RPMI8226 (cell line): Measurements from ENCODE around the gene NOD1.
A peak's percentile ranks its signal among the peaks of the same experiment; 100 is the strongest.
"Not testable (repeated sequence)": the region's sequence is repeated elsewhere in the genome, so short reads cannot be mapped to it uniquely, and the experiment has no call there.

ENCODE experiments used
- DNase-seq: peaks from one replicate; pipeline ENCODE4 v3.0.0-alpha.2; 2015

Gene NOD1, protein sequence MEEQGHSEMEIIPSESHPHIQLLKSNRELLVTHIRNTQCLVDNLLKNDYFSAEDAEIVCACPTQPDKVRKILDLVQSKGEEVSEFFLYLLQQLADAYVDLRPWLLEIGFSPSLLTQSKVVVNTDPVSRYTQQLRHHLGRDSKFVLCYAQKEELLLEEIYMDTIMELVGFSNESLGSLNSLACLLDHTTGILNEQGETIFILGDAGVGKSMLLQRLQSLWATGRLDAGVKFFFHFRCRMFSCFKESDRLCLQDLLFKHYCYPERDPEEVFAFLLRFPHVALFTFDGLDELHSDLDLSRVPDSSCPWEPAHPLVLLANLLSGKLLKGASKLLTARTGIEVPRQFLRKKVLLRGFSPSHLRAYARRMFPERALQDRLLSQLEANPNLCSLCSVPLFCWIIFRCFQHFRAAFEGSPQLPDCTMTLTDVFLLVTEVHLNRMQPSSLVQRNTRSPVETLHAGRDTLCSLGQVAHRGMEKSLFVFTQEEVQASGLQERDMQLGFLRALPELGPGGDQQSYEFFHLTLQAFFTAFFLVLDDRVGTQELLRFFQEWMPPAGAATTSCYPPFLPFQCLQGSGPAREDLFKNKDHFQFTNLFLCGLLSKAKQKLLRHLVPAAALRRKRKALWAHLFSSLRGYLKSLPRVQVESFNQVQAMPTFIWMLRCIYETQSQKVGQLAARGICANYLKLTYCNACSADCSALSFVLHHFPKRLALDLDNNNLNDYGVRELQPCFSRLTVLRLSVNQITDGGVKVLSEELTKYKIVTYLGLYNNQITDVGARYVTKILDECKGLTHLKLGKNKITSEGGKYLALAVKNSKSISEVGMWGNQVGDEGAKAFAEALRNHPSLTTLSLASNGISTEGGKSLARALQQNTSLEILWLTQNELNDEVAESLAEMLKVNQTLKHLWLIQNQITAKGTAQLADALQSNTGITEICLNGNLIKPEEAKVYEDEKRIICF

DNA sequence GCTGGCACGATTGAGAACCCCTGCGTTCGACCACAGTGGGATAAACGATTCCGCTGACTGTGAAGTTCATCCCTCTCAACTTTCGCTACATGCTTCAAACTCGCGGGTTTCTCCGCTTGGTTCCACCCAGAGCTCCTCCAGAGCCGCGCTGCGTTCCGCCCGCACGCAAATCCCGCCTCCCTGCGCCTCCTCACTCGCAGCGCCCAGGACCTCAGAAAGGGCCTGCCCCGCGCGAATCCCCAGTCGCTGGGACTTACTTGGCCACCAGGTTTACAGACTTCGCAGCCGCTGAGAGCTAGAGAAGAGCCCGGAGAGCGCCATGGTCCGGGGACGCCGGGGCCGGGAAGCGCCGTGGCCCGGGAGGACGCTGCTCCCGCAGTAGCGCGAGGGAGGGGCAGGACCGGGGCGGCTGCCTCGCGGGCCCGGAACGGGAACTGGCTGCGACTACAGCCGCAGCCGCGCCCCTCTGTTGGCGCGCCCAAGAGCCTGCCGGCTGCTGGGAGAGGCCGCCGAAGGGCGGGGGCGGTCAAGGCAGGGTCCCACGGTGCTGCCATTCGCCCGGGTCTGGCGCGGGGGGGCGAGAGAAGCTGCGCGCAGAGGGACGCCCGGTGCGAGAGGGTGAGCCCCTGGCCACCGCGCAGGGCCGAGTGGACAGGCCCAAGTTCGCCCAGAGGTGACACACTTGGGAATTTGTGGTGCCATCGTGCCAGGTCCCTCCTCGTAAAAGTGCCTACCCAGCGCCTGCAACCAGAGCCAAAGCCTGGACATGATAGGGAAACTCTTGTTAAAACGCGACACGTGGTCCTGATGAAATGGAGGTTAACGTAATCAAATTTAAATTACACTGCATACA is at the start of gene NOD1:
TSS of gene NOD1 (minus strand) at position 436 of the 853 bp plus-strand sequence. CDS start 21,863 bp downstream, outside the sequence.
- DNase-seq = peak; percentile 89

DNA sequence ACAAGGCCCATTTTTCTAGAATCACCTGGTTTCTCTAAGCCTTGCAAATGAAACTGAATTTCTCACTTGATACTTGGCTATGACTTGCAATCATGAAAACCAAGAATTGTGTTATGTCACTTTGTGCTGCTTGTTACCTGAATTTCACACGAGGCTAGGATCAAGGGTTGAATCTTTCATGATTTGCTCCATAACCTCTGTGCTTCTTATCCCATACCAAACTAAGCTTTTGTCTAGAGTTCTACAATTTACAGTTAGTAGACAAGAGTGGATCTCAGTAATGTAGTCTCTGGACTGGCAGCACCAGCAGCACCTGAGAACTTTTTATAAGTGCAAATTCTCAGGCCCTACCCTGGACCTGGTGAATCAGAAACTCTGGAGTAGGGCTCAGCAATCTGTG is 48.7 kb upstream of the NOD1 start:
- not testable (repeated sequence) for DNase-seq

DNA sequence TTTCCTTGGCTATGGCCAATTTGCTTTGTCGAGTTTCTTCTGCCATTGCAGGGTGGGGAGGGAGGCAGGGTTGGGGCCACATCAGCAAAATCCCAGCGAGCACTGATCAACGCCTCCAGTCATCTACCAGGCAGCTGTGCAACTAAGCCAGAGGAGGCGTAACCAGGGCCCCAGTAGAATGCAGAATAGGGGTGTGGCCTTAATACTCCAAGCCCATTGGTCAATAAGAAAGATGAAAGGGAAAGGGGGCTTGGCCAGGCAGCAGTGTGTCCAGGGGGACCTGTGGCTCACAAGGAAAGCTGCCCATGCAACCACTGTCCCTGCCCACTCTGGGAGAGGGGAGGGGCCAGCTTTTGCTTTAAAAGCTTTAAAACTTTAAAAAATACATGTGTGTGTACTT is 47.6 kb upstream of the NOD1 start:
- DNase-seq = no peak

DNA sequence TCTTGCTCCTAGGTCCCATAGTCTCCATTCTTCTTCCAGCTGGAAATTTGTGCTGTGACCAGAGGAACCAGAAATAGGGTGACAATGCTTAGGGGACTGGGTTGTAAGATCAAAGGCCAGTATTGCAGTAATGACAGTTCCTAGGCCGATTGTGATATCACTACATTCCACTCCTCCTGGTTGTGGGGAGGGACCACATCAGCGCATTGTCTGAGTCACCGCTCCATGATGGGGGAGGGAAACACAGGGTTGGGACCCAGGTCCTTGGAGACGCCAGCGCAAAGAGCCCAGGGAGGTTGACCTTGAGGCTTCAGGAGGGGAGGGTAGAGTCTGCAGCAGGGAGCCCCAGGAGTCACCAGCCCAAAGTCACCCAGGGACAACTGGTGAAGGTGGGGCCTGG is 46.8 kb upstream of the NOD1 start:
- DNase-seq = no peak

DNA sequence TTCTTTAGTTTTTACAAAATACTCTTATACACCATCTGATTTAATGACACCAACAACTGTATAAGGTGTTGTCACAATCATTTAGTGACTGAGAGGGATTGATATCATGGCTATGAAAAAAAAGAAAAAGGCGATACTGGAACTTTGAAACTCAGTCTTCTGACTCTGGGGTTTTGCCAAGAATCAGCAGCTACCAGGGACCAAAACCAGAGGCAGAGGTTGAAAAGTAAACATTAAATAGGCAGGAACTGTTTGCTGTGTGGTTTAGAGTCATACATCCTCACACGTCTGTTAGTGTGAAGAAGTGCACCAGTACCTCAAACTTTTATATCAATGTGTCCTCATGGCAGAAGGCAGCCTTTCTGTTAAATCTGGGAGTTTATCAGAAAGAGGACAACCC is 46.0 kb upstream of the NOD1 start:
- DNase-seq = peak; percentile 16

DNA sequence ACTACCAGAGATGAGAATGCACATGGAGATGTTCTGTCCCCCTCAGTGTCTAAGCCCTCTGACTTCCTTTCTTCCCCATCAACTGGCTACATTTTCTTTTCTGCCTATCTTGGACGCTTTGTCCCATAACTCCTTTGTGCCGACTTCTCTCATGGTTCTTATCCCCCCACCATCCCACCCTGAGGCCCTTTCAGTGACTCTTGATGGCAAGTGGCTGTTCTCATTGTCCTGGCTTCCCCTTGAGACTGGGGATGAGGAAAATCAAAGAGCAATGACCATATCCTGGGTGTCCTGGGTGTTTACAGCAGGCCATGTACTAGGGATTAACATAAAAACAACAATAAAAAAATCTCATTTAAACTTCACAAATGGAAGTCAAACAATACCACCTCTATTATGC is 44.9 kb upstream of the NOD1 start:
- no peak for DNase-seq

DNA sequence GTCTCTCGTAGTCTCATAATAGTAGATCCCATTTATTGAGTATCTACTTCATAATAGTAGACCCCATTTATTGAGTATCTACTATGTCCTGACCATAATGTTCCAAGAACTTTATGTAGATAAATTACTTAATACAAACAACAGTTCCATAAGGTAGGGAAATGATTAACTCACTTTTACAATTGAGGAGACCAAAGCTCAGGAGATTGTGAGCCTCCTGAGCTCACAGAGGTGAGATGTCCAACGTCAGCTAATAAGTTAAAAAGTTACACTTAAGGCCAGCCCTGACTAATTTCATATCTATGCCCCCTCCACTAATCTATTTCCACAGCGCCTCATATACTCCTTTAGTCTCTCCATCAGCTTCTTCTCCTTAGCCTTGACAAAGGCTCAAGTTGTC is 43.6 kb upstream of the NOD1 start:
- DNase-seq = no peak

DNA sequence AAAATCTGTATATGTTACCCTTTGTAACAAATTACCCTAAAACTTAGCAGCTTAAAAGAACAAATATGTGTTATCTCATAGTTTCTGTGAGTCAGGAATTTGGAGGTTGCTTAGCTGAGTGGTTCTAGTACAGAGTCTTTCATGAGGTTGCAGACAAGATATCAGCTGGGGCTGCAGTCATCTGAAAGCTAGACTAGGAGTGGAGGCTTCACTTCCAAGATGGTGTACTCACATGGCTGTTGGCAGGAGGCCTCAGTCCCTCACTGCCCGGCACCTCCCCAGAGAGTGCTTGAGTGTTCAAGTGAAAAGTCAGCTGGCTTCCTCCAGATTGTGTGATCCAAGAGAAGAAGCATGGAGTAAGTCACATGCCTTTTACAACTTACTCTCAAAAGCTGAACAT is 42.9 kb upstream of the NOD1 start:
- peak; percentile 12 for DNase-seq

DNA sequence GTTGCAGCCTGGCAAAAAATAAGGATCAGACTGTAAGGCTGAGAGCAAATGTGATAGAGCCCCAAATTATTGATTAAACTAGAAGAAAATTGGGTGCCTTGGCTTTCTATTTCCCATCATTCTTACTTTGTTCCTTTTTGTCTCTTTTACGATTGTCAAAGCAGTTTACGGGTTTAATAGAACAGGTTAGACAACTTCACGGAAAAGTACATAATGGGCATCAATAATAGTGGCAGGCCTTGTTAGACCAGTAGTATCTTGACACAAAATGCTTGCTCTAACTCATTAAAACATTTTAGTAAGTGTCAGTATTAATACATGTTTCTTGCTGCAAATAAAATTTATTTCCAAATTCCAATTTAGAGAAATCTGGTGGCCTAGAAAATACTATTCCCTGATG is 40.5 kb upstream of the NOD1 start:
- no peak for DNase-seq

DNA sequence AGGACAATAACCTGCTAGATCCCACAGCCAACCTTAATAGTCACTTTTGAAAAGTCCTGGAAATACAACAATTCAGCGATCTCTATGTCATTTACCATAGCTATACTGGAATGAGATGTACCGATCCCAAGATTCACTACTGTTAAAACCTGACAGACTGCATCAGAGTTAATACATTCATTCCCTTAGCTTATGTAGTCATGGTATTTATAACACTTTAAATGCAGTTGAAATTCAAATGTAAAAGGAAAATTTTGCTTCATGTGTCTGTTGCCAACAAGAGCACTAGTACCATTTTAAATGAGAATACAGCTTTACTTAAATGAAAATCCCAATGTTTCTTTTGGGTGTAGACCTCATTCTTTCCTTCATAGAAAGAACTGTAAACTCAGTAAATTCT is 37.2 kb upstream of the NOD1 start:
- no peak for DNase-seq

DNA sequence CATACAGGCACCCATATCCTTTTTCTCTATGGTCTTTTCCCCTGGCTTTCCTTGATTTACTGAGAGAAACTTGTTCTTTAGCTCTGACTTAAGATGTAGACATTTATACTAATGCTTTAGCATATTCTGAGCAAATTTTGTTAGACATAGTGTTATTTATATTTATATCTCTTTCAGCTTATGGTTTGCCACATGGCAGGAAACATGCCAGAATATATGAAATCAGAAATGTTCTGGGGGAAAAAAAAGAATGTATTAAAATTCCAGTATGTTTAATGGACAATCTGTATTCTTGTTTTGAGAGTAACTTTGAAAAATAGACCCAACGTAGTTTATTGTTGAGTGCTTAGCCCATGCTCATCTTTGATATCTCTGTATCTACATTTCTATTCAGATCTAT is 36.2 kb upstream of the NOD1 start:
- DNase-seq = no peak

DNA sequence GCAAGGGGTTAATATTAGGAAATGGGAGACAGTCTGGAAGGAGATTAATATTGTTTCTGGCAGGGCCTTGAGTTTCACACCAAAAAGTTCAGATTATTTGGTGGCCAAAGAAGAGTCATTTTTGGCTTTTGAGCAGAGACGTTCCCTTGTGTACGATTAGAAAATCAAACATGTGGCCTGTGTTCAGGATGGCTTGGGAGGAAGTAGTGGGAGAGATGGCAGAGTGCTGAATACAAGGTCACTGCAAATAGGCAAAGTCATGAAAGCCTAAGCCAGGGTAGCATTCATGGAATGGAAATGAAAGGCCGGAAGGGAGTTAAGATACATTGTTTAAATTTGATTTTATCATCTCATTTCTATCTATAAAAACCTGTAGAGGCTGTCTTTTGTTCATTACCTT is 35.6 kb upstream of the NOD1 start:
- no peak for DNase-seq

DNA sequence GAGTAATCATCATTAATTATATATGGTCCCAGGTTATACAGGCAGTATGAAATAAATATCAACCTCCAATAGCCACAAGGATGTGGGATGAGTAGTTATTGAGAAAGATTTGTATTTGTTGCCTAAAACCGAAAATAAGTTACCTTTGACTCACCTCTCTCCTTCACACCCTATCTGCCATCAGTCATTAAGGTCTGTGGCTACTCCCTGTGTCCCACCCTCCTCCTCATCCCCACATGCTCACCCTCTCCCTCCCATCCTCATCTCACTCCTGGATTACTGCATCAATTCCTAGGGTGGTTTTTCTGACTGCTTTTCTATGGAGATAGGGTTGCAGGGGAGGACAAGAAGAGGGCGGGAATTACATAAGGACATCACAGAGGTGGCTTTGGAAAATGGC is 35.2 kb upstream of the NOD1 start:
- DNase-seq = no peak

DNA sequence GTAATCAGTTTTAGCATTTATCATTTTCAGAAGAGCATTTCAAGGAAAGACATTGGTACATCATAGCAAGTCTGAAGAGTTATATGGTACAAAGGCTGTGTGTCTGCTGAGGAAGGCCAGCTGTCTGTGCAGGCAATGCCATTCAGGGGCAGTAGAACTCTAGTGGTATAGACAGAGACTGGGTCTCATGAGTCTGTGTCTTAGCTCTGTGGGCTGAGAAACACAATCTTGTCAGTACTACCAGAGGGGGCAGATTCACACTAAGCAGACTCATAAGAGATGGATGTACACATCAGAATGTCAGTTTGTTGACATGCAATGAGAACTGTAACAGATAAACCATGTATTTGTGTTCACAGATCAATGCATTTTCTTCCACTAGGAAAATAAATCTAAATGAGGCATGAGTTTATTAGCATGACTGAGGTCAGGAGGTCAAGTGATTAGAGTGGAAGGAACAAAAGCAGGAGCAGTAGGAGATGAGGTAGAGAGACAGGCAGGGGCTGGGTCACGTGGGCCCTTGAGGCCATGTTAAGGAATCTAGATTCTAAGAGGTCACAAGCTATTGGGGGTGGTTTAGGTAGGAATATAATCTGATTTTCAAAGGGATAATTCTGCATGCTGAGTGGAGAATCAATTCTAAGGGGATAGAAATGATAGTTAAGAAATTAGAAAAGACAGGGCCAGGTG is 33.5 kb upstream of the NOD1 start:
- DNase-seq = no peak

DNA sequence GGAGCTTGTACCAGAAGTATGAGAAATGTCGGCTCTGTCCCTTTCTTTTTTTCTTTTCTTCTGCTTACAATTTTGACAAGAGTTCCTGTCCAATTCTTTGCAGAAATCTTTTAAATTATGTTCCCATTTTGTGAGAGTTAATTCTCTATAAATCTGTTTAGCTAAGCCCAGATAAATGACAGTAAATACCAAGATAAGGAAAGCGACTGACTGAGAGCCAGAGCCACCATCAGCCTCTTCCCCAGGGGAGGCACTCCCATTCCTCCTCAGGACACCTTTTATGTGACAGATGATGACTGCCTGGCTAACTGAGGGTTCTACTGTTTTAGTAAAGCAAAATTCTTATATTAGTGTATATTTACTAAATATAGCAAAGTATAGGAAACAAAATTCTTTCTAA is 32.9 kb upstream of the NOD1 start:
- no peak for DNase-seq

DNA sequence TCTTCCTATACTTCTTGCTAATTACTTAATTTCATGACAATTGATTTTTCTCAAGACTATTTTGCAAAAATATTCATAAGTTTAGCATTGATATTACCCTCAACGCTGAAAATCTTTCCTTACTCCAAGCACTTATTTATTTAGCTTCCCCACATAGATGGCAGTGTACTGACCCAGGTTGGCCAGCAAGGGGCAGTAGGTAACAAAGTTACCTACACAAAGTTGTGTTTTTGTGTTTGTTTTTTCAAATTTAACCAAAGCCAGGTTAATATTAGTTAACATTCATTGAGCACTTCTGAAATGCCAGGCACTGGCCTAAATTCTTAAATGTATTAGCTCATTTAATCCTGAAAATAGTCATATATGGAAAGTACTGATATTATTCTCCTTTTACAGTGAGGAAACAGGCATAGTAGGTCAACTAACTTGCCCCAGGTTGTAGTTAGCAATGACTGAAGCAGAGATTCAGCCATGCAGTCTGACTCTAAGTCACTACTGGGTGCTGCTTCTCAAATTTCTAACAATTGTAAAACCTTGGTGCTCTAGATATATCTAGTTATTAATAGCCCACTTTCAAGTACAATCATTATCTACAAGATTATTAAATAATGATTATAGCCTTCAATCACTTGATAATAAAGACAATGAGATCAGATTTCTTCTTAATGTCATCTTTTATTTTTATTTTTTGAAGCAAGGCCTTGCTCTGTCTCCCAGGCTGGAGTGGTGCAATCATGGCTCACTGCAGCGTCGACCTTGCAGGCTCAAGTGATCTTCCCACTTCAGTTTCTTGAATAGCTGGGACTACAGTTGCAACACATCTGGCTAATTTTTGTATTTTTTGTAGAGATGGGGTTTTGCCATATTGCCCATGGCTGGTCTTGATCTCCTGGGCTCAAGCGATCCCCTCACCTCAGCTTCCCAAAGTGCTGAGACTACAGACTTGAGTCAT is 31.8 kb upstream of the NOD1 start:
- DNase-seq = peak; percentile 59

DNA sequence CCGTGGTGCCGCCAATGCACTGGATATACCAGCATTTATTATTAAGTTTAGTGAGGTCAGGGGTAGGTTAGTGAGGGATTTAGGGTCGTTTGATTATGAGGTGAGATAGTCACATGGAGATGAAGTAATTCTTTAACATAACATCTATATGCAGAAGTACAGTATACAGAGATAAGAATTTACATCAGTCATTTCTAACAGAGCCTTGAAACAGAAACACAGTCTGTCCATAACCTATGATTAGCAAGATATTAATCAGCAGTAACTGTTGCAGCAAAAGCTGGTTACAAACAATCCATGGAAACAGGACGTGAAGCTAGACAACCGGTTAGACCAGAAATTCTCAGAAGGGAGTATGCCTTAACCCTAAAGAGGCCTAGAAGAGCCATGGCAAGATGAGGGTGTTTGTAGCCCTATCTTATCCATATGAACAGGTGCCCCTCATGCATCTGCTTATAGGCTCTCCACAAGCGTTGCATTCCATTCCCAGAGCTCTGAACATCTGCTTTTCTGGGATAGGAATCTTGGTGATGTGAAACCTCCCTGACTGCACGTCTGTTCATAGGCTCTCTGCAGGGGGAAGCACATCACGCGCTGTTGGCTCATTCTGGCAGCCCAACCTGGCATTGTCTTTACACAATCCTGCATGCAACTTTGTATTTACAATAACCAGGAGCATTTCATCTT is 30.7 kb upstream of the NOD1 start:
- DNase-seq = not testable (repeated sequence)

DNA sequence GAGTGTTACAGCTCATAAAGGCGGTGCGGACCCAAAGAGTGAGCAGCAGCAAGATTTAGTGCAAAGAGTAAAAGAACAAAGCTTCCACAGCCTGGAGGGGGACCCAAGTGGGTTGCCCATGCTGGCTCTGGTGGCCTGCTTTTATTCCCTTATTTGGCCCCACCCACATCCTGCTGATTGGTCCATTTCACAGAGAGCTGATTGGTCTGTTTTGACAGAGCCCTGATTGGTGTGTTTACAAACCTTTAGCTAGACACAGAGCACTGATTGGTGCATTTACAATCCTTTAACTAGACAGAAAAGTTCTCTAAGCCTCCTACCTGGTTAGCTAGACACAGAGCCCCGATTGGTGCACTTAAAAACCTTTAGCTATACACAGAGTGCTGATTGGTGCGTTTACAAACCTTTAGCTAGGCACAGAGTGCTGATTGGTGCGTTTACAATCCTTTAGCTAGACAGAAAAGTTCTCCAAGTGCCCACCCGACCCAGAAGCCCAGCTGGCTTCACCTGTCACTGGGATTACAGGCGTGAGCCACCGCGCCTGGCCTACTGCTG is 28.8 kb upstream of the NOD1 start:
- DNase-seq = not testable (repeated sequence)

DNA sequence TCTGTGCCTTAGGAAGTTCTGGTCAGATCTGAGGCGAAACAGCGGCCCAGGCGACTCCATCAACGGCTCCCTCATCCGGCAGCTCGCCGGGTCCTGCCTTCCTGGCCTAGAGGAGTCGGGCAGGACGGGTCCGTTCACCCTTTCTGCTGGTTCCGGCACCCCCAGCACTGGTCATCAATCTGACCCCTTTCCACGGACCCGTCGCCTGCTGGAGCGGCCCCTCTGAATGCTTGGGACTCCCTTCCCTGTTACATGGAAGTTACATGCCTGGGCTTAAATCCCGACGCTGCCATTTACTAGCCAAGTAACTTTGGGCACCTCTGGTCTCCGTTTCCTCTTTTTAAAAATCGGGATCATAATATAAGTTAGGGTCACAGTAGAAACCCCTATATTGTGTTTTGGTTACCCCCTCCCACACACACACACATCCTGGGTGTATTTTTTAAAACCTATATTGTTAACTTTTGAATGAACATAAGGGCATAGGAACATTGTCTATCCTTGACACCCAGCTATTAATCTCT is 26.7 kb upstream of the NOD1 start:
- no peak for DNase-seq
